K562 (cell line): ENCODE measurements around the gene FRMPD1. TPM values are rescaled to one million over a fixed set of nuclear protein-coding genes. Genes with fewer than 3 reads are reported as not detected.

Experiments
- ATAC-seq: fragments of 200-7000 bp; cut with Tn5 transposase; 3 replicates; pipeline ENCODE4 v1.9.1; 2020; ENCODE audit warnings: moderate library complexity
- BruUV-seq: library from RNA; stranded (reverse); fragments of 400-500 nt; replicated peaks from 2 replicates; lab custom pipeline; 2021; lab: Mats Ljungman, UMichigan
- CTCF ChIA-PET: fragments of 300-600 bp; formaldehyde crosslinking; extraction: SDS; loops from one replicate; lab custom pipeline; 2021; ENCODE audit warnings: low intra/inter-chr PET ratio; lab: Yijun Ruan, JAX
- POLR2A ChIA-PET: fragments of 300-600, 350-650 bp; sonication (Branson Sonifier 250); formaldehyde crosslinking; extraction: SDS; loops from one replicate; lab custom pipeline; 2021; ENCODE audit warnings: antibody characterized with exemption, inconsistent platforms; lab: Yijun Ruan, JAX
- DNase-seq, 4 experiments: peaks; one replicate each; pipeline versions ENCODE4 v3.0.0 to v3.0.0-alpha.2; 2011 to 2018; ENCODE audit warnings: low spot score in 3 of 4, mixed read lengths in 3 of 4; ENCODE audit errors: extremely low read depth in 1 of 4
- FAIRE-seq: peaks from 2 replicates; lab custom pipeline; 2011; peaks lifted over from hg19 to GRCh38; lab: Jason Lieb, UNC
- H2AFZ ChIP-seq: 2 replicates; pipeline ENCODE4 v1.6.0; 2011; ENCODE audit warnings: low read depth, low read length, control low read depth, inconsistent platforms
- H3K27ac ChIP-seq: fragments of 200-600 bp; 3 replicates; pipeline ENCODE4 v1.8.0; 2011; ENCODE audit warnings: low read depth, mild to moderate bottlenecking, control low read depth, inconsistent platforms, low read length, moderate library complexity, mixed read lengths; ENCODE audit errors: extremely low read depth
- H3K27me3 ChIP-seq, 2 experiments: fragments of 300-600 bp in 1 of 2; 2 replicates in 1 of 2; 3 replicates in 1 of 2; pipeline versions ENCODE4 v1.6.0 to v1.8.0; 2011; ENCODE audit warnings: inconsistent platforms in 2 of 2, low read length in 2 of 2, mild to moderate bottlenecking in 1 of 2, mixed read lengths in 1 of 2, moderate library complexity in 1 of 2; ENCODE audit not compliant: control insufficient read depth in 2 of 2, insufficient read depth in 2 of 2
- H3K36me3 ChIP-seq: fragments of 300-600 bp; 3 replicates; pipeline ENCODE4 v1.8.0; 2011; ENCODE audit warnings: mild to moderate bottlenecking, low read length, inconsistent platforms; ENCODE audit not compliant: control insufficient read depth, insufficient read depth
- H3K4me1 ChIP-seq, 2 experiments: fragments of 200-600 bp in 1 of 2; replicated peaks in 1 of 2; 2 replicates in 1 of 2; 3 replicates in 1 of 2; pipeline versions ENCODE4 v1.5.1 to v1.8.0; 2011; ENCODE audit warnings: inconsistent platforms in 2 of 2, low read length in 2 of 2, mild to moderate bottlenecking in 1 of 2, mixed read lengths in 1 of 2, moderate library complexity in 1 of 2; ENCODE audit not compliant: control insufficient read depth in 2 of 2, insufficient read depth in 2 of 2
- H3K4me2 ChIP-seq: 2 replicates; pipeline ENCODE4 v1.6.1; 2011; ENCODE audit warnings: low read length, control low read depth, inconsistent platforms, mixed read lengths; ENCODE audit not compliant: insufficient read depth
- H3K4me3 ChIP-seq: fragments of 200-600 bp; sonication (generic), shearing (Covaris generic); 2 replicates; pipeline ENCODE4 v1.5.1; 2016; ENCODE audit warnings: control low read depth, inconsistent platforms
- H3K79me2 ChIP-seq: fragments of 200-600 bp; 3 replicates; pipeline ENCODE4 v1.8.0; 2011; ENCODE audit warnings: low read length, inconsistent platforms; ENCODE audit not compliant: control insufficient read depth, insufficient read depth
- H3K9ac ChIP-seq, 2 experiments: 2 replicates each; pipeline versions ENCODE4 v1.6.0 to v1.6.1; 2011; ENCODE audit warnings: low read depth in 2 of 2, low read length in 2 of 2, control low read depth in 1 of 2, inconsistent platforms in 1 of 2, mild to moderate bottlenecking in 1 of 2, mixed read lengths in 1 of 2; ENCODE audit not compliant: insufficient read depth in 1 of 2
- H3K9me1 ChIP-seq: one replicate; pipeline ENCODE4 v1.6.0; 2011; ENCODE audit warnings: inconsistent platforms, mild to moderate bottlenecking, low read length, moderate library complexity; ENCODE audit not compliant: control insufficient read depth, insufficient read depth
- H3K9me3 ChIP-seq: replicated peaks from 2 replicates; pipeline ENCODE4 v1.5.1; 2011; ENCODE audit warnings: low read depth, low read length, inconsistent platforms; ENCODE audit not compliant: control insufficient read depth, insufficient read depth
- H4K20me1 ChIP-seq: replicated peaks from 2 replicates; pipeline ENCODE4 v1.6.1; 2011; ENCODE audit warnings: low read length, inconsistent platforms, mixed read lengths; ENCODE audit not compliant: control insufficient read depth, insufficient read depth
- ARID1B ChIP-seq: fragments of 450-650 bp; IDR thresholded peaks from 2 replicates; pipeline ENCODE4 v1.6.1; 2016; ENCODE audit warnings: antibody characterized with exemption, mild to moderate bottlenecking, inconsistent platforms
- ATF3 ChIP-seq, 2 experiments: fragments of 450-650 bp in 1 of 2; sonication (generic) in 1 of 2; formaldehyde crosslinking in 1 of 2; IDR thresholded peaks in 1 of 2; conservative IDR thresholded peaks in 1 of 2; 2 replicates each; pipeline versions ENCODE4 v1.6.1 to v1.8.1; 2016 to 2023; ENCODE audit warnings: mild to moderate bottlenecking in 2 of 2, moderate library complexity in 2 of 2, inconsistent platforms in 1 of 2, missing genetic modification reagents in 1 of 2
- CAMTA2 ChIP-seq: fragments of 250-450 bp; sonication (Bioruptor Pico); conservative IDR thresholded peaks from 2 replicates; pipeline ENCODE4 v1.5.1; 2022
- HNRNPH1 ChIP-seq: fragments of 200-400 bp; formaldehyde crosslinking; optimal IDR thresholded peaks from 2 replicates; pipeline ENCODE3; 2017; ENCODE audit warnings: low read depth, mild to moderate bottlenecking, low read length, moderate library complexity
- NR2C2 ChIP-seq, 2 experiments: fragments of 200-800 bp in 1 of 2; sonication (Bioruptor generic) in 1 of 2; sonication (generic) in 1 of 2; formaldehyde crosslinking in 1 of 2; IDR thresholded peaks; 2 replicates each; pipeline versions ENCODE4 v1.6.1 to v1.8.0; 2016 to 2022; ENCODE audit warnings: mild to moderate bottlenecking in 1 of 2, missing compliant biosample characterization in 1 of 2, missing genetic modification characterization in 1 of 2, missing genetic modification reagents in 1 of 2
- POLR3A ChIP-seq: IDR thresholded peaks from 2 replicates; pipeline ENCODE4 v1.6.1; 2011; ENCODE audit warnings: borderline replicate concordance, mild to moderate bottlenecking, moderate library complexity; ENCODE audit not compliant: insufficient read length, insufficient read depth; ENCODE audit errors: extremely low read depth
- ZNF253 ChIP-seq: fragments of 250-450 bp; sonication (Bioruptor Pico); conservative IDR thresholded peaks from 2 replicates; pipeline ENCODE4 v1.6.1; 2021; ENCODE audit warnings: mild to moderate bottlenecking
- ZNF589 ChIP-seq: fragments of 200-800 bp; sonication (Bioruptor generic); IDR thresholded peaks from 2 replicates; pipeline ENCODE4 v1.6.1; 2016; ENCODE audit warnings: low read depth, missing genetic modification characterization, missing compliant biosample characterization
- ZNF644 ChIP-seq: fragments of 200-800 bp; sonication (Bioruptor generic); IDR thresholded peaks from 2 replicates; pipeline ENCODE4 v1.6.1; 2016; ENCODE audit warnings: low read depth, missing genetic modification characterization, missing compliant biosample characterization
- WGBS: fragments of 100-300 bp; shearing (Covaris generic); methylation state at CpG from one replicate; pipeline ENCODE4 v1.1.6; 2016; ENCODE audit warnings: low coverage, mixed read lengths; ENCODE audit not compliant: insufficient coverage; ENCODE audit errors: missing lambda C conversion rate; 5-methylcytosine and 5-hydroxymethylcytosine counted together
- in situ Hi-C: fragments of 300-500 bp; cut with MboI; formaldehyde crosslinking; loops from 4 replicates; pipeline ENCODE4 v1.15.0; 2018; ENCODE audit warnings: inconsistent platforms, mixed read lengths
- intact Hi-C: fragments of 100-400 bp; cut with micrococcal nuclease; formaldehyde crosslinking; loops from 2 replicates; pipeline ENCODE4 v1.14.2; 2022
- polyA plus RNA-seq, 8 experiments: library from polyadenylated mRNA; depleted of rRNA in 4 of 8; stranded (reverse) in 5 of 8; unstranded in 3 of 8; fragments of >200 nt; fragmentation: Nextera tagmentation in 2 of 8; fragmentation: Illumina TruSeq in 1 of 8; extraction: Ambion mirVana in 2 of 8; extraction: Trizol in 1 of 8; gene quantifications; 2 replicates each; pipeline versions ENCODE4 v1.2.1 to v1.2.3, GENCODE V29; 2011 to 2014; ENCODE audit warnings: inconsistent platforms in 1 of 8, missing spikeins in 1 of 8
- total RNA-seq, 7 experiments: library from RNA; depleted of rRNA in 6 of 7; stranded (reverse); fragments of >200 nt in 6 of 7; fragmentation: Illumina TruSeq in 2 of 7; extraction: Trizol in 2 of 7; gene quantifications; 2 replicates each; pipeline versions ENCODE4 v1.2.1 to v1.2.3, GENCODE V29; 2011 to 2021; ENCODE audit warnings: low replicate concordance in 1 of 7
- TF ChIP-seq, protein P1 (sequence below), 2 experiments: fragments of 450-650 bp; formaldehyde crosslinking in 1 of 2; IDR thresholded peaks; 2 replicates each; pipeline versions ENCODE4 v1.4.0 to v1.6.1; 2014 to 2020; ENCODE audit warnings: mild to moderate bottlenecking in 2 of 2, borderline replicate concordance in 1 of 2, low read depth in 1 of 2

Gene FRMPD1
- total and polyA plus RNA-seq, 9 of the 15 experiments (the other 6 are each of a cell fraction or from before 2014, with no cell fraction given), result not detected

GRCh38 chr9:37639109-37639762 is 11.5 kb upstream of the FRMPD1 start:
- H3K27ac ChIP-seq, result no peak overlapping the region
- intact Hi-C loops (no loop called here), in situ Hi-C loops (no loop called here)
- no peaks in the 10 kb centered on the region for H3K9me3 ChIP-seq
- H3K4me3 ChIP-seq, result no peak overlapping the region
- peak overlapping the region; percentile 16; the same call in 1 of the 2 replicates for H2AFZ ChIP-seq
- CTCF ChIA-PET, result interaction anchor here (0.6 kb wide), 1 partner anchor 229 kb away, joined by 3 read pairs; no protein-coding TSS in a partner anchor
- BruUV-seq, result no TSS peak
- no peaks in the 10 kb centered on the region for H3K36me3 ChIP-seq
- ATAC-seq (peak; percentile 68), FAIRE-seq (no peak), DNase-seq (no peak)
- POLR2A ChIA-PET, result interaction anchor here (0.6 to 1.2 kb wide), 6 partner anchors 11 to 177 kb away, joined by 3 to 4 read pairs (median 4); partner anchors contain the start of gene FRMPD1
- no peaks in the 10 kb centered on the region for H3K79me2 ChIP-seq
- no peak overlapping the region for H3K4me2 ChIP-seq
- no peak overlapping the region for H3K9ac ChIP-seq
- no peaks in the 10 kb centered on the region for H4K20me1 ChIP-seq
- H3K9me1 ChIP-seq, result no peaks in the 10 kb centered on the region
- peaks cover 9 to 26% of the 10 kb centered on the region in 2 experiments; a peak in 3 of 5 replicates for H3K27me3 ChIP-seq
- H3K4me1 ChIP-seq, result peaks cover 0 to 6% of the 10 kb centered on the region in 2 experiments; a peak in 1 of 5 replicates
- 23% methylated on average over 4 of the region's 4 CpGs for WGBS
- TF ChIP-seq CAMTA2 (CRISPR knock-in tag), result no peak
- TF ChIP-seq, protein P1, sequence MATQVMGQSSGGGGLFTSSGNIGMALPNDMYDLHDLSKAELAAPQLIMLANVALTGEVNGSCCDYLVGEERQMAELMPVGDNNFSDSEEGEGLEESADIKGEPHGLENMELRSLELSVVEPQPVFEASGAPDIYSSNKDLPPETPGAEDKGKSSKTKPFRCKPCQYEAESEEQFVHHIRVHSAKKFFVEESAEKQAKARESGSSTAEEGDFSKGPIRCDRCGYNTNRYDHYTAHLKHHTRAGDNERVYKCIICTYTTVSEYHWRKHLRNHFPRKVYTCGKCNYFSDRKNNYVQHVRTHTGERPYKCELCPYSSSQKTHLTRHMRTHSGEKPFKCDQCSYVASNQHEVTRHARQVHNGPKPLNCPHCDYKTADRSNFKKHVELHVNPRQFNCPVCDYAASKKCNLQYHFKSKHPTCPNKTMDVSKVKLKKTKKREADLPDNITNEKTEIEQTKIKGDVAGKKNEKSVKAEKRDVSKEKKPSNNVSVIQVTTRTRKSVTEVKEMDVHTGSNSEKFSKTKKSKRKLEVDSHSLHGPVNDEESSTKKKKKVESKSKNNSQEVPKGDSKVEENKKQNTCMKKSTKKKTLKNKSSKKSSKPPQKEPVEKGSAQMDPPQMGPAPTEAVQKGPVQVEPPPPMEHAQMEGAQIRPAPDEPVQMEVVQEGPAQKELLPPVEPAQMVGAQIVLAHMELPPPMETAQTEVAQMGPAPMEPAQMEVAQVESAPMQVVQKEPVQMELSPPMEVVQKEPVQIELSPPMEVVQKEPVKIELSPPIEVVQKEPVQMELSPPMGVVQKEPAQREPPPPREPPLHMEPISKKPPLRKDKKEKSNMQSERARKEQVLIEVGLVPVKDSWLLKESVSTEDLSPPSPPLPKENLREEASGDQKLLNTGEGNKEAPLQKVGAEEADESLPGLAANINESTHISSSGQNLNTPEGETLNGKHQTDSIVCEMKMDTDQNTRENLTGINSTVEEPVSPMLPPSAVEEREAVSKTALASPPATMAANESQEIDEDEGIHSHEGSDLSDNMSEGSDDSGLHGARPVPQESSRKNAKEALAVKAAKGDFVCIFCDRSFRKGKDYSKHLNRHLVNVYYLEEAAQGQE (IDR thresholded peaks at IDR 0.05; ENCODE audit: borderline replicate concordance), result peak; percentile 38
- TF ChIP-seq, protein P1 (CRISPR knock-in tag; IDR thresholded peaks at IDR 0.05; ENCODE audit: low read depth), result no peak
- TF ChIP-seq NR2C2 (CRISPR knock-in tag; IDR thresholded peaks at IDR 0.05), result no peak
- 0 out of 2 replicates have a peak, but pooled peaks have one; percentile 27 for TF ChIP-seq NR2C2 (tag; IDR thresholded peaks at IDR 0.05)
- TF ChIP-seq POLR3A, result no peak
- TF ChIP-seq ARID1B, result no peak
- TF ChIP-seq ZNF644 (tag), result 0 out of 2 replicates have a peak, but pooled peaks have one; percentile 49
- no peak for TF ChIP-seq HNRNPH1
- TF ChIP-seq ATF3 (IDR thresholded peaks at IDR 0.05), result peak; percentile 78
- no peak for TF ChIP-seq ATF3 (CRISPR knock-in tag; conservative IDR thresholded peaks at IDR 0.05)
- no peak for TF ChIP-seq ZNF253
- TF ChIP-seq ZNF589 (CRISPR knock-in tag), result peak; percentile 92
